Keratinocyte (primary cell): ENCODE data around the gene MVB12B.
"Not testable (repeated sequence)": the region's sequence is repeated elsewhere in the genome, so short reads cannot be mapped to it uniquely, and the experiment has no call there.

Experiments
- EZH2 ChIP-seq: IDR thresholded peaks from one replicate; pipeline ENCODE4 v1.6.1; 2012; ENCODE audit warnings: inconsistent platforms, mild to moderate bottlenecking, low read length, moderate library complexity
- TF ChIP-seq, protein P1 (sequence below), 3 experiments: IDR thresholded peaks in 1 of 3; conservative IDR thresholded peaks in 1 of 3; optimal IDR thresholded peaks in 1 of 3; 2 replicates in 2 of 3; 3 replicates in 1 of 3; pipeline versions ENCODE3 to v1.5.1; 2011; ENCODE audit warnings: low read length in 3 of 3, mild to moderate bottlenecking in 3 of 3, moderate library complexity in 2 of 3, control low read depth in 1 of 3, inconsistent platforms in 1 of 3; ENCODE audit not compliant: insufficient read depth in 2 of 3; ENCODE audit errors: extremely low read depth in 1 of 3

GRCh38 chr9:126285652-126286051, 41.0 kb upstream of the MVB12B start:
- TF ChIP-seq EZH2: not testable (repeated sequence)
- TF ChIP-seq, protein P1, sequence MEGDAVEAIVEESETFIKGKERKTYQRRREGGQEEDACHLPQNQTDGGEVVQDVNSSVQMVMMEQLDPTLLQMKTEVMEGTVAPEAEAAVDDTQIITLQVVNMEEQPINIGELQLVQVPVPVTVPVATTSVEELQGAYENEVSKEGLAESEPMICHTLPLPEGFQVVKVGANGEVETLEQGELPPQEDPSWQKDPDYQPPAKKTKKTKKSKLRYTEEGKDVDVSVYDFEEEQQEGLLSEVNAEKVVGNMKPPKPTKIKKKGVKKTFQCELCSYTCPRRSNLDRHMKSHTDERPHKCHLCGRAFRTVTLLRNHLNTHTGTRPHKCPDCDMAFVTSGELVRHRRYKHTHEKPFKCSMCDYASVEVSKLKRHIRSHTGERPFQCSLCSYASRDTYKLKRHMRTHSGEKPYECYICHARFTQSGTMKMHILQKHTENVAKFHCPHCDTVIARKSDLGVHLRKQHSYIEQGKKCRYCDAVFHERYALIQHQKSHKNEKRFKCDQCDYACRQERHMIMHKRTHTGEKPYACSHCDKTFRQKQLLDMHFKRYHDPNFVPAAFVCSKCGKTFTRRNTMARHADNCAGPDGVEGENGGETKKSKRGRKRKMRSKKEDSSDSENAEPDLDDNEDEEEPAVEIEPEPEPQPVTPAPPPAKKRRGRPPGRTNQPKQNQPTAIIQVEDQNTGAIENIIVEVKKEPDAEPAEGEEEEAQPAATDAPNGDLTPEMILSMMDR (optimal IDR thresholded peaks at IDR 0.05 in 1 of 3, IDR thresholded peaks at IDR 0.05 in 1 of 3, conservative IDR thresholded peaks at IDR 0.05 in 1 of 3; ENCODE audit: extremely low read depth in 1 of 3, insufficient read depth in 2 of 3, low read length in 3 of 3): not testable (repeated sequence)
